NCI-H82 (cell line): ENCODE data around the gene FAM168B.
"Not testable (repeated sequence)": the region's sequence is repeated elsewhere in the genome, so short reads cannot be mapped to it uniquely, and the experiment has no call there.

Experiments
- DNase-seq: peaks from one replicate; lab custom pipeline; 2025; lab: John Stamatoyannopoulos, UW

Gene FAM168B

DNA sequence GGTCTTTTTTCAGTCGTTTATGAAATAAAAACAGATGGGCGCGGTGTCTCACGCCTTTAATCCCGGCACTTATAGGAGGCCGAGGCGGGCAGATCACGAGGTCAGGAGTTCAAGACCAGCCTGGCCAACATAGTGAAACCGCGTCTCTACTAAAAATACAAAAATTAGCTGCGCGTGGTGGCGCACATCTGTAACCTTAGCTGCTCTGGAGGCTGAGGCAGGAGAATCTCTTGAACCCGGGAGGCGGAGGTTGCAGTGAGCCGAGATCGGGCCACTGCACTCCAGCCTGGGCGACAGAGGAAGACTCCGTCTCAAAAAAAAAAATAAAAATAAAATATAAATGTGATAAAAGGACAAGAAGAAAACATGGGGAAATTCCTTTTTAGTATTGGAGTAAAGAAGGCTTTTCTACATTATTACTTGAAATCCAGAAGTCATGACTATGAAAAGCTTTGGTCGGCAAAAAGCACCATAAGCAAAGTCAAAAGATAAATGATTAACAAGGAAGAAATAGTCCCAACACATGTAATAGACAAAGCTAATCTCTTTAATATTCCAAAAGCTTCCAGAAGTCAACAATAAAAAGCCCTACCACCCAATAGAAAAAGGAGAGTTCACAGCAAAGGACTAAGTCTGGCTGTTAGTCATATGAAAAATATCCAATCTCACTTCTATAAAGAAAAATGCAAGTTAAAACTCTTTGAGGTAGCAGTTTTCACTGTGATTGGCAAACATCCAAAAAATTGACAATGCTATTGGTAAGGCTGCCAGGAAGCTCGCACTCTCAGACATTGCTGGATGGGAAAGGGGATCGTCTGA lies 1.4 kb upstream of the FAM168B start:
- DNase-seq, result peak; percentile 34

DNA sequence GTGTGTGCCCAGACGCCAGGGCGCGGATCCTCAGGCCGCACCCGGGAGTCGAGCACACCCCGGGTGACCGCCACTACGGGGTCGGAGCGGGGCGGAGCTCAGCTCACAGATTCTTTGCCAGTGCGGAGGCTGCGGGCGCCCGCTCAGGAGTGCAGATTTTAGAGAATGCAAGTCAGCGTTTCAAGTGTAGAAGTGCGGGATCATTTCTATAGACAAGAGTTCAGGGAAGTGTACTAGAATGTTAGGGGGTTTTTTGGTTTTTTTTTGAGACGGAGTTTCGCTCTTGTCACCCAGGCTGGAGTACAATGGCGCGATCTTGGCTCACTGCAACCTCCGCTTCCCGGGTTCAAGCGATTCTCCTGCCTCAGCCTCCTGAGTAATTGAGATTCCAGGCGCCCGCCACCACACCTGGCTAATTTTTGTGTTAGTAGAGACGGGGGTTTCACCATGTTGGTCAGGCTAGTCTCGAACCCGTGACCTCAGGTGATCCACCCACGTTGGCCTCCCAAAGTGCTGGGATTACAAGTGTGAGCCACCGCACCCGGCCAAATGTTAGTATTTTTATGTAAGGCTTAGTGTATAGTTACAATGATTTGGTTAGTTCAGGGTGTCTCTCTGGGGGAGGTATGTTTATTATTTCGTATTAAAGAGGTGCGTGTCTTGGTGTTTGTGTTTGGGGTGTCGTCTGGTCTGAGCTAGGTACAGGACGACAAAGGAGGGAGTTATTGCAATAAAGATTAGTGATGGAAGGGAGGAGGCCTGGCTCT lies 619 bp upstream of the FAM168B start:
- peak; percentile 85 for DNase-seq

DNA sequence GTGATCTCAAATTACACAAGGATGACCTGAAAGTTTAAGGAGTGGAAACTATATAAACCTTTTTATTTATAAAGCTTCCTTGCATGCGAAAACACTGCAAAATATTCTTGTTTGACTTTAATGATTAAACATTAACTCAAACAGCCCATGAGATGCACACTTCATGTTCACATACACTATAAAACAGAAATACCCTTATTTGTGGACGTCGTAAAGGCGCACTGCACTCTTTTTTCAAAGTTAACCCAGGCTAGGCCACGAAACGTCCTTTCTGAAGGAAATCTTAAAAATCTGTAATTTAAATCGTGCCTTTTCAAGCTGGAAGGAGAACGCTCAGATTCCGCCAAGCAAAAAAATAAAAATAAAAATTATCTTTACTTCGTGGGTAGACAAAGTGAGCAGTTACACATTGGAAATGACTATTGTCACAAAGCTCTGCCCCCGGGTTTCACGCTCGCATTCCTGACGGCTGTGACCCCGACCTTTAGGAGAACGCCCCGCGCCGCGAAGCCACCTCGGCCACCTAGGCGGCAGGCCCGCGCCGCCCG lies 728 bp downstream of the FAM168B start:
- no peak for DNase-seq

DNA sequence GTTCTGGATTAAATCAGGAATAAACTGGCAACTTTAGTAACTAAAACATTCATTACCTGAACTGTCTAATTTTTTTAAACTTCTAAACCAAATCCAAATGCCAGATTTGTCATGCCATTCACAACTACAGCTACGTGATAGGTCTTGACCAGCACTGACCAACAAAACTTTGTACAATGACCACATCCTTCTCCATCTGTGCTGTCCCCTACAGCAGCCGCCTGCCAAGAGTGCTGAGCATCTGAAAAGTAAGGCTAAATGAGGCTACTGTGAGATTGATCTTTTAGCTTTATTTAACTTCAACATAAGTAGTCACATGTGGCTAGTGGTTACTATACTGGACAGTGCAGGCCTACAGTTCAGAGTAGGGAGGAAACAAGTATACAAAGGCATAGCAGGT lies 7.6 kb downstream of the FAM168B start:
- no peak for DNase-seq

DNA sequence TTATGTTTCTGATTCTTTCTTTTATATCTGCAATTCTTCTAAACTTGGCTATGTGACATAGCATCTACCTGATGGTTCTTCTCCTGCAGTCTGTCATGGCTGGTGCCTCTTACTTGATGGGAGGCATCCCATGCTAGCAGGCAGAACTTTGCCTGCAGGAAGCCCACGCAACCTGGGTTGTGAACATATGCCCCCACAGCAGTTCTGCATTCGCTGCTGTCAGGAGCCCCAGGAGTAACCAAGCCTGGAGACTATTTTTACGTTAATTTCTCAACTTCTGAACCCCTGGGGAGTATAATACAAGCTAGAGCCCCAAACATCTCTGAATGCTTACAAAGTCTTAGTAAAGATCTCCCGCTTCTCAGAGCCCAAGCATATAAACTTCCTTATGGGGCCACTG lies 12.1 kb downstream of the FAM168B start:
- DNase-seq, result no peak

DNA sequence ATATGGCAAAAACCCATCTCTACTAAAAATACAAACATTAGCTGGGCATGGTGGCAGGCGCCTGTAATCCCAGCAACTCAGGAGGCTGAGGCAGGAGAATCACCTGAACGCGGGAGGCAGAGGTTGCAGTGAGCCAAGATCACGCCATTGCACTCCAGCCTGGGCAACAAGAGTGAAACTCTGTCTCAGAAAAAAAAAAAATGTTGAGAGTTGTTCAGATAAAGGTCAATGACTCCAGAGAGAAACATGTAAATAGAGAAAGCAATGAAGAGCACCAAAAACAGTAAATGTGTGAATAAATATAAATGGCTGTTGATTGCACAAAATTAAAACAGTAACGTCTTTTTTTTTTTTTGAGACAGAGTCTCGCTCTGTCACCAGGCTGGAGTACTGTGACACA lies 13.3 kb downstream of the FAM168B start:
- DNase-seq, result not testable (repeated sequence)

DNA sequence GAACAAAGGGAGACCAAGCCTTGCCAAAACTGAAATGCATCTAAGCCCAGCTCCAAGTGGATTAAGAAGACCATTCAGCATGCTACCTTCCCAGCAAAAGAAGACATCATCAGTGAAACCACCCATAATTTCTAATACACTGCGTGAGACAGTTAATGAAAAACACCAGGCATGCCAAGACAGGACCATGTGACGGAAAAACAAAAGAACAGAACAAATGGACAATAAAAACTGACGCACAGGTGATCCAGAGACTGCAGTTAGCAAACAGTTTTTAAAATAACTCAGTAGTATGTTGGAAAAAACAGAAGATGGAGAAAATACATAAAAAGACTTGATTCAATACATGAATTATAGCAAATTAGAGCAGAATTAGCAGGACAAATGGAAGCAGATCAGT lies 15.3 kb downstream of the FAM168B start:
- no peak for DNase-seq

DNA sequence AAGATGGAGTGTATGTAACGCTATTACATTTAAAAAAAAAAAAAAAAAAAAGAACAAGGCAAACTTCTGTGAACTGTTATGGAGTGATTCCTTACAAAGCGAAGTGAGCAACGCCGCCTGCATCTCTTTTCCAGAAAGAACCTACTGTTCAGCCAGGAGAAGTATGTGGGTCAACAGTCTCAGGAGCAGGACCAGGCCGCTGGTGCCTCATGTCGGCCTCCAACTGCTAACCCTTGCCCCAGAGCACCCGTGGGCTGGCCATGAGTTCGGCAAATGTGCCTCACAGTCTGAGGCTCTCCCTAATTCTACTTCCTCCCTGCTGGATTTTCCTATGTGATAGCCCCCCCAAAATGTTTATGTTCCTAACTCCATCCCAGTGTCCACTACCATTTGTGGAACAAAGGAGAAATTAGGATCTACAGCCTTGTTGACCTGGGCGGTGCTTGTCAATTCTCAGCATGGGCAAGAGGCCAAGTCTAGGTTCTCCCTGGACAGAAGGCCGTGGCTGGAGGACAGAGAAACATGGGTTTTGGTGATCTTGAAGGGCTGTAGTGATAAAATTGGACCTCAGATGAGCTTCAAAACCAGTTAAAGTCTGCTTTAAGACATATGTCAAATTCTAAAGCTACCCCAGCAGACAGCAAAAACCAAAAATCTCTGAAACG lies 15.9 kb downstream of the FAM168B start:
- no peak for DNase-seq

DNA sequence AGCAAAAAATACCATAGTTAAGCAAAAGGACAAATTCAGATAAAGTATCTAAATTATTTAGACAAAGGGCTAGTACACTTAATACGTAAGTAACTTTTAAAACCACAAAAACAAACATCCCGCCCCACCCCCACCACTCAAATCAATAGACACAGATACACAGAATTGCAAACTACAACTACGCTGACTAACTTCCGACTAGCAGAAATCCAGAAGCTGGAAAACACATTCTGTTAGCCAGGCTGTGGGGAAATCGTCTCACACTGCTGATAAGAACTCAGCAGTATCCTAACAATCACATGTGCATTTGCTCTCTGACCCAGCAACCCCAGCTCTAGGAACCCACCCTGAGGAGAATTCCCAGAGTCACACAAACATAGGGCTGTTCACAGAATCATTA lies 16.6 kb downstream of the FAM168B start:
- DNase-seq, result no peak

DNA sequence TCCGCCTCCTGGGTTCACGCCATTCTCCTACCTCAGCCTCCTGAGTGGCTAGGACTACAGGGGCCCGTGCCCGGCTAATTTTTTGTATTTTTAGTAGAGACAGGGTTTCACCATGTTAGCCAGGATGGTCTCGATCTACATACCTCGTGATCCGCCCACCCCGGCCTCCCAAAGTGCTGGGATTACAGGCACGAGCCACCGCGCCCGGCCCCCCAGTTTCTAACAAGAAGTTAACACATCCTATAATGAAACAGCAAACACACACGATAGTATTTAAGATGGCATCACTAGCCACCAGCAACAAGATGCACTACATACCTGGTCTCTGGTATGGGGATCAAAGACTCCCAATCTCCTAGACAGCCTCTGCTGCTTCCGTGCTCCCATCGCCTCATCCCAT lies 17.7 kb downstream of the FAM168B start:
- not testable (repeated sequence) for DNase-seq

DNA sequence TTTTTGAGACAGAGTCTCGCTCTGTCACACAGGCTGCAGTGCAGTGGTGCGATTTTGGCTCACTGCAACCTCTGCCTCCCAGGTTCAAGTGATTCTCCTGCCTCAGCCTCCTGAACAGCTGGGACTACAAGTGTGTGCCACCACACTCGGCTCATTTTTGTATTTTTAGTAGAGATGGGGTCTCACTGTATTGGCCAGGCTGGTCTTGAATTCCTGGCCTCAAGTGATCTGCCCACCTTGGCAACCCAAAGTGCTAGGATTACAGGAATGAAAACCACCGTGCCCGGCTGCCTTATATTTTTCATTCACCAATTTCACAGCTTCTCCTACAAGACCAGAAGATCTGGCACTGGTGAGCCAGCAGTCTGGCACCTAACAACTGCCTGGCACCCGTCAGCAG lies 25.1 kb downstream of the FAM168B start:
- not testable (repeated sequence) for DNase-seq

DNA sequence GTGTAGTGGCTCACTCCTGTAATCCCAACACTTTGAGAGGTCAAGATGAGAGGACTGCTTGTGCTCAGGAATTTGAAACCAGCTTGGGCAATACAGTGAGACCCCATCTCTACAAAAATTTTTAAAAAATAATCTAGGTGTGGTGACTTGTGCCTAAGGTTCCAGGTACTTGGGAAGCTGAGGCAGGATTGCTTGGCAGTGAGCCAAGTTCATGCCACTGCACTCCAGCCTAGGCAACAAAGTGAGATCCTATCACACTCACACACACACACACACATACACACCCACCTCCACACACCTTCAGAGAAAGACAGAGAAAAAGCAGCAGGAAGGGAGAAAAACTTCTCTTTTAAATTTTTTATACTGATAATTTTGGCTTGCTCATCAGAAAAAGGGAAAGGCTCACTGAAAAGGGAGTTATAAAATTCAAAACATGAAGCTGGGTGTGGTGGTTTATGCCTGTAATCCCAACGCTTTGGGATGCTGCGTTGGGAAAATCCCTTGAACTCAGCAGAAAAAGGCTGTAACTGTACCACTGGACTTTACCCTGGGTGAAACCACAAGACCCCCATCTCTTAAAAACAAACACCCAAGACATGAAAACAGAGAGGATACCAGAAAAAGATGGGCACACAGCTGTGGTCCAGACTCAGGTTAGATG lies 25.7 kb downstream of the FAM168B start:
- no peak for DNase-seq

DNA sequence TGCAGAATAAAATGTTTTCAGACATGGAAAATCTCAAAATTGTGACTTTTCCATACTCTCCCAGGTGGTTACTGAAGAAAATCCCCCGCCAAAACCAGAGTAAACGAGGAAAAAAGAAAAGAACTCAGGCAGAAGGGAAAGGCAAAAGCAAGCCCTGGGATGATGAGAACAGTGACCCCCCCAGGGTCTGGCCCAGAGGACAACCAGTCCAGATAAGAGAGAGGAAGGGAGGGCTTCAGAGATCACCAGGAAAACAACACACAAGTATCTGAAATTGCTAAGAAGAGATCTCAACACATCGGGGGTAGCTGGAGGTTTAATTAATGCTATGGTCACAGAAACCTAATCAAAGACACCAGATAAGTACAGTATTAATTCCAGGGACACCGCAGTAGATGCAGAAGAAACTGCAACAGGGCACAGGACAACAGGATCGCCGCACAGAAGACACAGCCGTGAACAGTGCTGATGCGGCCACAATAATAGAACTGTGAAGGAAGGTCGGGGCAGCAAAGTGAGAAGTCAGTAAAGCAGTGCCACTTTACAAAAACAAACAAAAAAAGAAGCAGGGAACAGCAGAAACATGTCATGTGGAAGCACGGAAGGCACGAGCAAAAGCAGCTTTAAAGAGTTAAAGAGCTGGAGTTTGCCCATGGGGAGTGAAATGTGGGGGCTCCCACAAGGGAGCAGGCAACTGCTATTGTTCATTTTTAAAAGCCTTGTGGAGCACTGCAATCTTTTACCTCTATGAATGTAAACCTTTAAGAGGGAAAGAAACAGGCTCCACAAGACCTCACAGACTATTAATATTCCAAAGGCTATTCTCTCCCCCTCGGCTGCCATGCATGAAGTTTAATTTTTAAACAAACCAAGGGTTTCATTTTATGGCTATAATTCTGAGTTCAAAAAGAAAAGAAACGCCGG lies 28.4 kb downstream of the FAM168B start:
- no peak for DNase-seq

DNA sequence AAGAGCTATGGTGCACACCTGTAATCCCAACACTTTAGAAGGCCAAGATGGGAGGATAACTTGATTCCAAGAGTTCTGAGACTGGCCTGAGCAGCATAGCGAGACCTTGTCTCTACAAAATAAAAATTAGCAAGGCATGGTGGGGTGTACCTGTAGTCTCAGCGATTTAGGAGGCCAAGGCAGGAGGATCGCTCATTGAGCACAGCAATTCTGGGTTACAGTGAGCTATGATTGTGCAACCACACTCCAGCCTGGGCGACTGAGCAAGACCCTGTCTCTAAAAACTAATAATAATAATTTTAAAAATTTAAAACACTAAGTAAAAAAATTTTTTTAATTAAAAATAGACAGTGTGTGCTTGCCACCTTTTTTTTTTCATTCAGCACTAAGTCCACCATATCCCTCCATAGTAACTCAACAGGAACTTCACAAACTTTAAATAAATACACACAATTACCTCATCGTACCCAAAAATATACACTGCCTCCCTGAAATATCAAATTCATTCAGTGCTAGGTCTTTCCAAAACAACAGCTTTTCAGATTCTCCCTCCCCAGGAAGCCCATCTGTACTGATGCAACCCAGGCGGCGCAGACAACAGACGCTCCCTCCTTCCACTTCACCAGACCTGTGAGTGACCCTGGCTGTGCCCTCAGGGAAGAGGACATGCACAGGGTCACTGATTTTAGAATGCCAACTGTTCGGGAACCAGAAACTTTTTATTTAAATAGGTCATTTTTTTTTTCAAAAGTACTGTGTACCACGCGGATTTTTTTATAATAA lies 29.6 kb downstream of the FAM168B start:
- DNase-seq, result no peak

DNA sequence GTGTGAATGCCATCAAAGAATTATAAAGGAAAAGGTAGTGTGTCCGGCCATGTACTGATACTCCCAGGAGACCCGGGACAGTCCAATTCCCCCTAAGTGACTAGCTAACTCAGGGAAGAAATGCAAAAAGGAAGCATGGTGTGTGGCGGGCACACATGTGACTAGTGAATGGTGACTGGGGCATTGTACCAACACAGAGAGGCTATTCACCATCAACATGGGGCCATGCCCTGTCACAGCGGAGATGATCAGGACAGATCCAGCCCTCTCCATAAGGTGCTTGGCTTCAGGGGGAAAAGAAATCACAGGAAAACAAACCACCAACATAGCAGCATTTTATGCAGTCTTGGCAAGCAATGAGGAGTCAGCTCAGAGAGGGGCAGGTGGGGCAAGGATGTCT lies 34.3 kb downstream of the FAM168B start:
- DNase-seq, result no peak

DNA sequence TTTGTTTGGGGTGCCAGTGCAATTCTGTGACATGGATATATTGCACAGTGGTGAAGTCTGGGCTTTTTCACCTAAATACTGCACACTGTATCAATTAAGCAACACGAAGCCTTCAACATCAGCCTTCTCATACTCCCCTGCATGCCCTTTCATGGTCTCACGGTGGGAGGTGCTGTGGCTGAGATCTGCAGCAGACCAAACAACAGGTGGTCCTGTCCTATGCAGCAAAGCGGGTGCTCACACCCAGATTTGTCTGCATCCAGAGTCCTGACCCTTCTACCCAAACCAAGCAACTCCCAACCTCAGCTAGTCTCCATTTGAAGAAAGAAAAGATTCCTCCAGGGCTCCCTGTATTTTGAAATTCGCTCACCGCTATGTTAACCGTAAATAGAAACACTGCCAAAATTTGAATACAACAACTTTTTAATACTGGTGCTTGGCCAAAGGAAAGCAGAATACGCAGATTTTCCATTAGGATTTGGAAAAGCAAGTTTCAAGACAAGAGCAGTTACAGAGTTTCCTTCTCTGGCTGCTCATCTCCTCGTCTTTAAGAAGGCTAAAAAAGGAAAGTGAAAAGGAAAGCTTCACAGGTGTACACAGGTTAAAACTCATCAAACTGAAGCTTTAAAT lies 34.9 kb downstream of the FAM168B start:
- no peak for DNase-seq

DNA sequence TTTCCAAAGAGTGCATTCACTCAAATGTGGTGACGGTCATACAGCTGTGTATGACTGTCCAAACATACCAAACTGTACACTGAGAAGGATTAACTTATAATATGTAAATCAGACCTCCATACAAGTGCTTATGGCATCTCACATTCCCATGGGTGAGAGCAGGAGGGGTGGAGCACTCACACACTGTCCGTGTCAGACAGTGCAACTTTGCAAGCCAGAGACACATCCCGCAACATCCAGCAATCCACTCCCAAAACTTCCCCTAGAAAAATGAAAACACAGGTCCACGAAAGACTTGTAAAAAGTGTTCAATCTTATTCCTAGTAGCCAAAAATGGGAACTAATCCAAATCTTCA lies 36.4 kb downstream of the FAM168B start:
- no peak for DNase-seq

DNA sequence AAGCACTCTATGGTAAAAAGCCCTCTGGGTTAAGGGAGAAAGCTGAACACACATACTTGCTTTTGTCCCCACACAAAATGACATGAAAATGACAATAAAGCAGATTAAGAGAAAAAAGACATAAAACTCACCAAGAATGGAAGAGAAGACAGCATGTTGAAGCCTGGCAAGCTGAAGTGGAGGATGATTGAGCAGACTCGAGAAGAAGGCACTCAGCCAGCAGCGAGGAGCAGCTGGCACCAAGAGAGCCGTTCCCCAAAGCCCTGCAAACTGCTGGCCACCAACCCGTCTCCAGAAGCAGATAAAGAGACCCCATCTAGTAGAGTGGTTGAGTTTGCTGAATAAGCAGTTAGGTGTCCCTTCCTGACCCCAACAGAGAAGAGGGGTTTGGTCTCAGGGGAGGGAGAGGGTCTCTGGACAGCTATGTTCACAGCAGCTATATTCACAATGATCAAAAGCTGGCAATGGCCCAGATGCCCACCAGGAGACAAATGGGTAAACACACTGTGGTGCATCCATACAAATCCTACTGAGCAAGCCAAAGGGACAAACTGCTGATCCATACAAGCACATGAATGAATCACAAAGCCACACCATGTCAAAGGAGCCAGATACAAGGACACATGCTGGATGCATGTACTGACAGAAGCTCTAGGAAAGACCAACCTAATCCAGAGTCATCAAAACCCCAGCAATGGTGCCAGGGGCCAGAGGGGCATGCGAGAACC lies 36.9 kb downstream of the FAM168B start:
- DNase-seq, result no peak
